ENCODE measurements around the gene NOP14.
A peak's percentile ranks its signal among the peaks of the same experiment; 100 is the strongest.

NOP14 gene

DNA sequence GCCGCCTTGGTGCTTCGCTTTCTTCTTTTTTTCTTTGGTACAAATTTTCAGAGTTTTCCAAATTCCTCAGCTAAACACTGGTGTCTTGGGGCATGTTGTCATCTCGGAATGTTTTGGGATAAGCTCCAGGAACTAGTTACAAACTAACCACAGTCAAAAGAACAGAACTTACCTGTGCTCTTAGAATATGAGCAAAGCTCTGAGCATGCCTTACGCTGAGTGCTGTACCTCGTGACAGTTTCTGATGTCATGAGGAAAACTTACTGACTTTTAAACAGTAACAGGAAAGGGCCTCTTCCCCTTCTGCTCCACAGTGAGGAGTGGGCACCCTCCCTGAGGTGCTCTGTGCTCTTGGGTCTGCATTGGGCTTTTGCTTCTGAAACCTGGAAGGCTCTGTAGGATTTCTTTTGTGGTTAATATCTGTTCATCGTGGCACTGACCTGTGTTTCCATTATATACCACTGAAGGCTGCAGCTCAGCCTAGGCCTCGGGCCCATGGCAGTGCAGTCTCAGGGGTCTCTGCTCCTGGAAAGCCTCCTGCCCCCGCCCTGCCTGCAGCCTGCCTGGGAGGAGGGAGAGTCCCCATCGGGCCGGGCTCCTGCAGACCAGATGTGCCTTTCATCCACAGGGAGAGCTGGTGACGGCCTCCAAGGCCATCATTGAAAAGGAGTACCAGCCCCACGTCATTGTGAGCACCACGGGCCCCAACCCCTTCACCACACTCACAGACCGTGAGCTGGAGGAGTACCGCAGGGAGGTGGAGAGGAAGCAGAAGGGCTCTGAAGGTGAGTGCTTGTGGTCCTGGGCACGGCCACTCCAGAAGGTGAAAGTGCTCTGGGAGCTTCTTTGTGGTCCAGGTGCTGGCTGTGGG lies 48.7 kb downstream of the NOP14 start:
- H3K4me3 ChIP-seq (ENCODE audit: low read depth, low read length): no peak overlapping the region
- no peak for DNase-seq (ENCODE audit: low read depth)
- TF ChIP-seq, protein P1, sequence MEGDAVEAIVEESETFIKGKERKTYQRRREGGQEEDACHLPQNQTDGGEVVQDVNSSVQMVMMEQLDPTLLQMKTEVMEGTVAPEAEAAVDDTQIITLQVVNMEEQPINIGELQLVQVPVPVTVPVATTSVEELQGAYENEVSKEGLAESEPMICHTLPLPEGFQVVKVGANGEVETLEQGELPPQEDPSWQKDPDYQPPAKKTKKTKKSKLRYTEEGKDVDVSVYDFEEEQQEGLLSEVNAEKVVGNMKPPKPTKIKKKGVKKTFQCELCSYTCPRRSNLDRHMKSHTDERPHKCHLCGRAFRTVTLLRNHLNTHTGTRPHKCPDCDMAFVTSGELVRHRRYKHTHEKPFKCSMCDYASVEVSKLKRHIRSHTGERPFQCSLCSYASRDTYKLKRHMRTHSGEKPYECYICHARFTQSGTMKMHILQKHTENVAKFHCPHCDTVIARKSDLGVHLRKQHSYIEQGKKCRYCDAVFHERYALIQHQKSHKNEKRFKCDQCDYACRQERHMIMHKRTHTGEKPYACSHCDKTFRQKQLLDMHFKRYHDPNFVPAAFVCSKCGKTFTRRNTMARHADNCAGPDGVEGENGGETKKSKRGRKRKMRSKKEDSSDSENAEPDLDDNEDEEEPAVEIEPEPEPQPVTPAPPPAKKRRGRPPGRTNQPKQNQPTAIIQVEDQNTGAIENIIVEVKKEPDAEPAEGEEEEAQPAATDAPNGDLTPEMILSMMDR (IDR thresholded peaks at IDR 0.05; ENCODE audit: low read depth, low read length, missing control alignments): no peak

DNA sequence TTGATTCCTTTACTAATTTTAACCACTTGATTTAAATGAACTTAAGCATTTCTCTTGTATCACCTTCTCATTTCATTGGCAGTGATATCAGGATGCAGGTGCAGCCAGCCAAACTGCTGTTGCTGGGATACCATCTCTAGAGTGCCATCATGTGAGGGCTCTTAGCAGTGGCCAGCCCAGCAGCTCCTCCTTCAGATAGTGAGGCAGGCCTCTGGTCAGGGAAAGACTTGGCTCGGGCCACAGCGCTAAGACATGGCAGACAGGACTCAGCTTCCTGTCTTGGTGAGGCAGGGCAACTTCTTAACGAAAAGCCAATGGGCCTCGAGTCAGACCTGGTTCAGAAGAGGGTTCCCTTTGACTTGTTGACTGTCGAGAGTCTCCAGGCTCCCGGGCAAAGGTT lies 50.0 kb downstream of the NOP14 start:
- DNase-seq (ENCODE audit: low read depth): no peak
- TF ChIP-seq, protein P1 (IDR thresholded peaks at IDR 0.05; ENCODE audit: low read depth, low read length, missing control alignments): no peak
- H3K4me3 ChIP-seq (ENCODE audit: low read depth, low read length): no peak overlapping the region

DNA sequence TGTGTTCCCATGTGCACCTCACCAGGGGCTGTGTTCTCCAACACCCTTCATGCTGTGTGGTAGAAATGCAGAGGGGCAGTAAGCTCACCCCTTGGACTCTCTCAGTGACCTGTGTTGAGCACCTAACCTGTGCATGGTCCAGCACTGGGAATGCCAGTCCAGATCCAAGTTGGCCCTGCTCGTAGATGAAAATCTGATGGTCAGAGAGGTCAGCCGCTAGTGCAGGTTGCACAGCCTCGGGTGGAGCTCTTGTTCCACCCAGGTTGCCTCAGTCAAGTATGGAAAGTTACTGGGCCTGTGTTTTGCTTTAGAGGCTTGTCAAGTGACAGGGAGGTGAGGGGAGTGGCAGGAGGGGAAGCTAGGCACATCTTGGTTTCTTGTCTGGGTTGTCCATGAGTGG lies 51.3 kb downstream of the NOP14 start:
- TF ChIP-seq, protein P1 (IDR thresholded peaks at IDR 0.05; ENCODE audit: low read depth, low read length, missing control alignments): no peak
- no peak for DNase-seq (ENCODE audit: low read depth)
- H3K4me3 ChIP-seq (ENCODE audit: low read depth, low read length): no peak overlapping the region

DNA sequence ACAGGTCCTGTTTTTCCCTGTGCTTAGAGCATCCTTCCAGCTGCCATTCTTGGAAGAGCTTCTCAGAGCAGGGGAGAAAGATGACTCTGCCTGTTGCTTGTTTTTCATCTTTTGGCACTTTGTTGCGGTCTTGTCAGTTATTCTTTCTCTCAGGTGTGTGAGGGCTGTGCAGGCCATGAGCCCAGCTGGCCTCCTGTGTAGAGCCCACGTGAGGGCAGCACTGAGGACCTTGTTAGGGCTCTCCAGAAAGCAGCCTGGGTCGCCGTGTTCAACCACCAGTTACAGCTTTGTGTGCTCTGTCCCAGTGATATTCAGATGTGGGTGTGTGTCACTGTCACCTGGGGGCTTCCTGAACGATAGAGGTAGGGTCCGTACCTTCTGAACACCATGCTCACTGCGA lies 52.8 kb downstream of the NOP14 start:
- no peak for DNase-seq (ENCODE audit: low read depth)
- TF ChIP-seq, protein P1 (IDR thresholded peaks at IDR 0.05; ENCODE audit: low read depth, low read length, missing control alignments): peak; percentile 29
- no peak overlapping the region for H3K4me3 ChIP-seq (ENCODE audit: low read depth, low read length)

DNA sequence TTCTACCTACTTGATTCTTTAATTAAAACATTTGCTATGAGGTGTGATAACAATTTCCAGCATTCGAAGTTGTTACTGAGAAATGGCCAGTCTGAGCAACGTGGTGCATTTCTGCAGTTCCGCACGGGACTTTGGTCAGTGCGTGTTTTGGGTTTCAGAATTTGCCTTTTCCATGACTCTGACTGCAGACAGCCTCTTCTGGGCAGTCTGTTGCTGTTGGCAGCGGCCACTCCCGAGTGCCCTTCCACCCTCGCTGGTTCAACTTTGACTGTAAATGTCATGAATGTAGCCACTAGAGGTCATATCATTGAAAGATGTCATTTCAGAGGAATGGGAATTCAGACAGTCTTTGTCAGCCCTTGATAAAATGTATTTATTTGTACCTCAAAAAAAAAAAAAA lies 53.6 kb downstream of the NOP14 start:
- TF ChIP-seq, protein P1 (IDR thresholded peaks at IDR 0.05; ENCODE audit: low read depth, low read length, missing control alignments): no peak
- no peak for DNase-seq (ENCODE audit: low read depth)
- H3K4me3 ChIP-seq (ENCODE audit: low read depth, low read length): no peak overlapping the region

DNA sequence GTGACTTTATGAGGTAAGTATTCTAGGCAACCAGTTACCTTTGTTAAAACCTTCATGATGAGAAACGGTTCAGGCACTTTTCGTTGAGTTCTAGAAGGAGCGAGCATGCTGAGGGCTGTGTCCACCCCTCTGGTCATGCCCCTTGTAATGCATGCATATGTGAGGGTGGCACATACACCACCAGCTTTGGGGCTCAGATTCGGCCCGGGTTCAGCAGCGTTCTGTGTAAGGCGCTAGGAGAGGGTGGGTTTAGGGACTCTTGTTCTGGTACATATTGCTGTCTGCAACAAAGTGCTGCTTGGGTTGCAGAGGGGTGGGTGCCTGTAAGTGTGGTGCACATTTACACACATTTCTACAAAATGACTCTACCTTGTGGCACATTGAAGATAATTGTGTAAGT lies 54.5 kb downstream of the NOP14 start:
- TF ChIP-seq, protein P1 (IDR thresholded peaks at IDR 0.05; ENCODE audit: low read depth, low read length, missing control alignments): no peak
- no peak for DNase-seq (ENCODE audit: low read depth)
- H3K4me3 ChIP-seq (ENCODE audit: low read depth, low read length): no peak overlapping the region
